SK-N-SH (cell line): ENCODE data around the gene NEK2.

ENCODE experiments used
- CTCF ChIP-seq: fragments of 200-600 bp; sonication (generic); IDR thresholded peaks from 2 replicates; pipeline ENCODE4 v1.6.1; 2017; ENCODE audit warnings: antibody characterized with exemption, mild to moderate bottlenecking, moderate library complexity
- EP300 ChIP-seq, 2 experiments: IDR thresholded peaks; 2 replicates each; pipeline versions ENCODE4 v1.4.0 to v1.6.1; 2012; ENCODE audit warnings: borderline replicate concordance in 1 of 2, low read depth in 1 of 2, low read length in 1 of 2
- EZH2phosphoT487 ChIP-seq: fragments of 200-600 bp; sonication (generic); IDR thresholded peaks from 2 replicates; pipeline ENCODE4 v1.6.1; 2017; ENCODE audit warnings: low read depth, mixed run types, mild to moderate bottlenecking, antibody characterized with exemption, moderate library complexity, borderline replicate concordance
- FOSL2 ChIP-seq: IDR thresholded peaks from 2 replicates; pipeline ENCODE4 v1.4.0; 2012; ENCODE audit warnings: low read depth, mild to moderate bottlenecking, moderate library complexity, borderline replicate concordance
- FOXJ3 ChIP-seq: sonication (generic); formaldehyde crosslinking; IDR thresholded peaks from 2 replicates; pipeline ENCODE4 v1.5.1; 2020; ENCODE audit warnings: mild to moderate bottlenecking, missing genetic modification reagents
- IRF3 ChIP-seq: fragments of 150-350 bp; IDR thresholded peaks from 2 replicates; pipeline ENCODE4 v1.6.1; 2016; ENCODE audit warnings: mild to moderate bottlenecking, low read depth, low read length
- POLR2AphosphoS5 ChIP-seq: IDR thresholded peaks from 2 replicates; pipeline ENCODE4 v1.6.1; 2012; ENCODE audit warnings: low read depth, low read length
- RAD21 ChIP-seq: IDR thresholded peaks from 2 replicates; pipeline ENCODE4 v1.6.1; 2012; ENCODE audit warnings: mild to moderate bottlenecking, low read length
- RFX5 ChIP-seq: IDR thresholded peaks from 2 replicates; pipeline ENCODE4 v1.6.1; 2012; ENCODE audit warnings: mild to moderate bottlenecking, improper control_type of control experiment, low read length
- SIN3A ChIP-seq: IDR thresholded peaks from 2 replicates; pipeline ENCODE4 v1.6.1; 2012; ENCODE audit warnings: low read depth, mild to moderate bottlenecking, low read length, moderate library complexity, borderline replicate concordance
- TCF12 ChIP-seq: IDR thresholded peaks from 2 replicates; pipeline ENCODE4 v1.4.0; 2012
- TEAD4 ChIP-seq: IDR thresholded peaks from 2 replicates; pipeline ENCODE4 v1.4.0; 2012; ENCODE audit warnings: mild to moderate bottlenecking, borderline replicate concordance; ENCODE audit not compliant: insufficient read depth
- USF1 ChIP-seq: IDR thresholded peaks from 2 replicates; pipeline ENCODE4 v1.4.0; 2012; ENCODE audit warnings: low read depth, borderline replicate concordance
- YY1 ChIP-seq: IDR thresholded peaks from 2 replicates; pipeline ENCODE4 v1.4.0; 2012; ENCODE audit warnings: low read depth, mild to moderate bottlenecking

- TF ChIP-seq TEAD4 (no peak), CTCF (no peak), RFX5 (no peak), EZH2phosphoT487 (no peak), FOSL2 (peak; percentile 10; the same call in 1 of the 2 replicates), IRF3 (no peak), TCF12 (no peak), POLR2AphosphoS5 (no peak), EP300 (IDR thresholded peaks at IDR 0.05; ENCODE audit: borderline replicate concordance in 1 of 2, low read depth in 1 of 2, low read length in 1 of 2) (no peak), RAD21 (no peak), SIN3A (no peak), YY1 (no peak), FOXJ3 (no peak), USF1 (no peak)
Observed at GRCh38 chr1:211648336-211648735, 27.1 kb downstream of the NEK2 start.
